ENCODE results near the gene HDDC2. TPM values are rescaled to one million over a fixed set of nuclear protein-coding genes. Genes with fewer than 3 reads are reported as not detected.

HDDC2 gene
- total and polyA plus RNA-seq, 2 donors from 2014 or later: 69.8 to 161 TPM

DNA sequence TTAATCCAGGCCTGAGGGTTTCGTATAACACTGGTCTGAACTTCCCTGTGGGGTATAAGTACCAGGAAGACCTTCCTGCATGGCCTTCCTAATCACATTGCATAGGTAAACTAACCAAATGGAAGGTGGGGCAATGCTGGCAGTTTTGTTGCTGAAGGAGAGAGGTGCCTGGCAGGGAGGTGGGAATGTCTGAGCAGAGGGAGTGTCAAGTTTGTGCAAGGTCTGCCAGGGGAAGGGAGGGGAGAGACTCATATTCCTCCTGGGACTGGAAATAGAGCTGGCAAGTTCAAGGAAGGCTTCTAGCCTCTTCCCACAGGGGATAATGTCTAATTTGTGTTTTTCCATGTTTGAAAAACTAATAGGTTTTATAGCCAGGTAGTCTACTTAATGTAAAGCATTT is 70.6 kb downstream of the HDDC2 start:
- Histone ChIP-seq H3K4me1 (ENCODE audit: control insufficient read depth in 2 of 3, insufficient read depth in 2 of 3, low read depth in 1 of 3, low read length in 3 of 3) (peaks cover 0 to 11% (median 5%) of the 10 kb centered on the region in 3 donors), H3K27ac (ENCODE audit: low read depth in 2 of 2, low read length in 2 of 2) (no peak overlapping the region), H3K9me3 (ENCODE audit: control insufficient read depth in 2 of 3, insufficient read depth in 1 of 3, low read length in 3 of 3) (no peaks in the 10 kb centered on the region), H3K27me3 (ENCODE audit: control insufficient read depth, insufficient read depth, low read length) (no peaks in the 10 kb centered on the region), H3K9ac (ENCODE audit: low read length in 3 of 3) (no peak overlapping the region), H3K4me3 (ENCODE audit: low read length in 3 of 3) (no peak overlapping the region), H3K36me3 (ENCODE audit: control insufficient read depth in 2 of 3, insufficient read depth in 3 of 3, low read length in 3 of 3) (no peaks in the 10 kb centered on the region)
- TF ChIP-seq, protein P1, sequence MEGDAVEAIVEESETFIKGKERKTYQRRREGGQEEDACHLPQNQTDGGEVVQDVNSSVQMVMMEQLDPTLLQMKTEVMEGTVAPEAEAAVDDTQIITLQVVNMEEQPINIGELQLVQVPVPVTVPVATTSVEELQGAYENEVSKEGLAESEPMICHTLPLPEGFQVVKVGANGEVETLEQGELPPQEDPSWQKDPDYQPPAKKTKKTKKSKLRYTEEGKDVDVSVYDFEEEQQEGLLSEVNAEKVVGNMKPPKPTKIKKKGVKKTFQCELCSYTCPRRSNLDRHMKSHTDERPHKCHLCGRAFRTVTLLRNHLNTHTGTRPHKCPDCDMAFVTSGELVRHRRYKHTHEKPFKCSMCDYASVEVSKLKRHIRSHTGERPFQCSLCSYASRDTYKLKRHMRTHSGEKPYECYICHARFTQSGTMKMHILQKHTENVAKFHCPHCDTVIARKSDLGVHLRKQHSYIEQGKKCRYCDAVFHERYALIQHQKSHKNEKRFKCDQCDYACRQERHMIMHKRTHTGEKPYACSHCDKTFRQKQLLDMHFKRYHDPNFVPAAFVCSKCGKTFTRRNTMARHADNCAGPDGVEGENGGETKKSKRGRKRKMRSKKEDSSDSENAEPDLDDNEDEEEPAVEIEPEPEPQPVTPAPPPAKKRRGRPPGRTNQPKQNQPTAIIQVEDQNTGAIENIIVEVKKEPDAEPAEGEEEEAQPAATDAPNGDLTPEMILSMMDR (IDR thresholded peaks at IDR 0.05; ENCODE audit: borderline replicate concordance, extremely low read depth, insufficient read depth): no peak
- DNase-seq: no peak
- no peak for FAIRE-seq
- intact Hi-C loops (cut with DNase I): no loop called here

DNA sequence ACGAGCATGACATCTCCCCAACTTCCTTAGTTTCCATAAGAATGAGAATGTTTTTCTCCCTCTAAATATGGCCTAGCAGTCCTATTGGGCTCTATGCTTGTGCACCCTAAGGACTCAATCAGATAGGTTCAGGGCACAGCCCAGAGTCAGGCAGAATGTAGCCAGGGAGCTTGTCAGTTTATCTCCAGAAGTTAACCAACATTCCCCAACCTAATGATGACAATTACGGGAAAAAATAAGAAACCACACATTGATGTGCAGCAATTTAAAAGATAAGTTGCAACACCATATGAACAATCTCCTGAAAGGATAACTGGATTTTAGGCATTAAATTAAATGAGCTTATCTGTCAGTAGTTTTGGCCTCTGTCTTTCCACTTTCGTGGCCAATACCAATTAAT is 71.1 kb downstream of the HDDC2 start:
- Histone ChIP-seq H3K36me3 (ENCODE audit: control insufficient read depth in 2 of 3, insufficient read depth in 3 of 3, low read length in 3 of 3) (no peaks in the 10 kb centered on the region), H3K9me3 (ENCODE audit: control insufficient read depth in 2 of 3, insufficient read depth in 1 of 3, low read length in 3 of 3) (no peaks in the 10 kb centered on the region), H3K9ac (ENCODE audit: low read length in 3 of 3) (no peak overlapping the region), H3K4me3 (ENCODE audit: low read length in 3 of 3) (no peak overlapping the region), H3K27me3 (ENCODE audit: control insufficient read depth, insufficient read depth, low read length) (no peaks in the 10 kb centered on the region), H3K27ac (ENCODE audit: low read depth in 2 of 2, low read length in 2 of 2) (no peak overlapping the region), H3K4me1 (ENCODE audit: control insufficient read depth in 2 of 3, insufficient read depth in 2 of 3, low read depth in 1 of 3, low read length in 3 of 3) (peaks cover 0 to 11% (median 5%) of the 10 kb centered on the region in 3 donors)
- intact Hi-C loops (cut with DNase I): no loop called here
- TF ChIP-seq, protein P1 (IDR thresholded peaks at IDR 0.05; ENCODE audit: borderline replicate concordance, extremely low read depth, insufficient read depth): no peak
- no peak for DNase-seq
- no peak for FAIRE-seq

DNA sequence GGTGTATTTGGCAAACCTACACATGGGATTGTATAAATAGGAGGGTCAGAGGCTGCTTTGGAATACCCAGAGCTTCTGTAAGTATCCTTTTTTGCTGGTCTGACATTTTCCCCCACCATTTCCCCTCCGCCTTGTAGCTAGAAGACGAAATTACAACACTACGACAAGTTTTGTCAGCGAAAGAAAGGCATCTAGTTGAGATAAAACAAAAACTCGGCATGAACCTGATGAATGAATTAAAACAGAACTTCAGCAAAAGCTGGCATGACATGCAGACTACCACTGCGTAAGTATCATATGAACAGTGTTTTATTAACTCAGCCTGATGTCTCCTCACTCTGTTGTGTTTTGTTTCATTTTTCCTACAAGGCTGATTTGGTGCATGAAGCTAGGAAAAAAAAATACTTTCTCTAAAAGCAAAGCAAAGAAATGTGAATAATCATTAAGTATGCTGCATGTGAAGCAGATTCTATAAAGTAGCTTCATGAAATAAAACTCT is 72.7 kb downstream of the HDDC2 start:
- Histone ChIP-seq H3K27ac (ENCODE audit: low read depth in 2 of 2, low read length in 2 of 2) (no peak overlapping the region), H3K4me1 (ENCODE audit: control insufficient read depth in 2 of 3, insufficient read depth in 2 of 3, low read depth in 1 of 3, low read length in 3 of 3) (peaks cover 0 to 5% (median 4%) of the 10 kb centered on the region in 3 donors), H3K4me3 (ENCODE audit: low read length in 3 of 3) (peak overlapping the region in 1 of 3 donors; percentile 43), H3K9me3 (ENCODE audit: control insufficient read depth in 2 of 3, insufficient read depth in 1 of 3, low read length in 3 of 3) (no peaks in the 10 kb centered on the region), H3K27me3 (ENCODE audit: control insufficient read depth, insufficient read depth, low read length) (no peaks in the 10 kb centered on the region), H3K9ac (ENCODE audit: low read length in 3 of 3) (no peak overlapping the region), H3K36me3 (ENCODE audit: control insufficient read depth in 2 of 3, insufficient read depth in 3 of 3, low read length in 3 of 3) (no peaks in the 10 kb centered on the region)
- TF ChIP-seq, protein P1 (IDR thresholded peaks at IDR 0.05; ENCODE audit: borderline replicate concordance, extremely low read depth, insufficient read depth): no peak
- FAIRE-seq: no peak
- intact Hi-C loops (cut with DNase I): no loop called here
- DNase-seq: no peak

DNA sequence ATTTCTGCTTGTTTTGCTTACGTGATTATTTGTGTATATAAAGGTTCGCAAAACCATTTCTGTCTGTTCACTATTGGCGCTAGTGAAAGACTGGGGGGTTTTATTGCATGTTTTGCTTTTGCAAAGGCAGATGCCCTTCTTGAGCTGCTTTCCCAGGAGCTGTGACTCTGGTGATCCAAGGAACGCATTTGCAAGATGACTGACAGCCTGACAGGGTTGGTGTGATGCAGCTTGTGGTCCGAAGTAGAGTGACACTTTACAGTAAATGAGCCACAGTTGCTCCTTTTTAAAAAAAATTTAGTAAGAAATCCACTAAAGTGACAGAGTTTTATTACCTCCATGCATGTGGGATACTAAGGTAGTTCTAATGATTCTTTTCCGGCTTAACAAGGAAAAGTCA is 74.5 kb downstream of the HDDC2 start:
- Histone ChIP-seq H3K4me3 (ENCODE audit: low read length in 3 of 3) (no peak overlapping the region), H3K27ac (ENCODE audit: low read depth in 2 of 2, low read length in 2 of 2) (no peak overlapping the region), H3K27me3 (ENCODE audit: control insufficient read depth, insufficient read depth, low read length) (no peaks in the 10 kb centered on the region), H3K9me3 (ENCODE audit: control insufficient read depth in 2 of 3, insufficient read depth in 1 of 3, low read length in 3 of 3) (no peaks in the 10 kb centered on the region), H3K36me3 (ENCODE audit: control insufficient read depth in 2 of 3, insufficient read depth in 3 of 3, low read length in 3 of 3) (no peaks in the 10 kb centered on the region), H3K9ac (ENCODE audit: low read length in 3 of 3) (no peak overlapping the region), H3K4me1 (ENCODE audit: control insufficient read depth in 2 of 3, insufficient read depth in 2 of 3, low read depth in 1 of 3, low read length in 3 of 3) (peaks cover 2 to 6% (median 6%) of the 10 kb centered on the region in 3 donors)
- intact Hi-C loops (cut with DNase I): no loop called here
- TF ChIP-seq, protein P1 (IDR thresholded peaks at IDR 0.05; ENCODE audit: borderline replicate concordance, extremely low read depth, insufficient read depth): no peak
- FAIRE-seq (no peak), DNase-seq (no peak)

Measured in kidney (tissue), 14 donors.